ENCODE data around the gene TSGA10.
A peak's percentile ranks its signal among the peaks of the same experiment; 100 is the strongest.
"Not testable (repeated sequence)": the region's sequence is repeated elsewhere in the genome, so short reads cannot be mapped to it uniquely, and the experiment has no call there.

The TSGA10 gene, protein sequence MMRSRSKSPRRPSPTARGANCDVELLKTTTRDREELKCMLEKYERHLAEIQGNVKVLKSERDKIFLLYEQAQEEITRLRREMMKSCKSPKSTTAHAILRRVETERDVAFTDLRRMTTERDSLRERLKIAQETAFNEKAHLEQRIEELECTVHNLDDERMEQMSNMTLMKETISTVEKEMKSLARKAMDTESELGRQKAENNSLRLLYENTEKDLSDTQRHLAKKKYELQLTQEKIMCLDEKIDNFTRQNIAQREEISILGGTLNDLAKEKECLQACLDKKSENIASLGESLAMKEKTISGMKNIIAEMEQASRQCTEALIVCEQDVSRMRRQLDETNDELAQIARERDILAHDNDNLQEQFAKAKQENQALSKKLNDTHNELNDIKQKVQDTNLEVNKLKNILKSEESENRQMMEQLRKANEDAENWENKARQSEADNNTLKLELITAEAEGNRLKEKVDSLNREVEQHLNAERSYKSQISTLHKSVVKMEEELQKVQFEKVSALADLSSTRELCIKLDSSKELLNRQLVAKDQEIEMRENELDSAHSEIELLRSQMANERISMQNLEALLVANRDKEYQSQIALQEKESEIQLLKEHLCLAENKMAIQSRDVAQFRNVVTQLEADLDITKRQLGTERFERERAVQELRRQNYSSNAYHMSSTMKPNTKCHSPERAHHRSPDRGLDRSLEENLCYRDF

DNA sequence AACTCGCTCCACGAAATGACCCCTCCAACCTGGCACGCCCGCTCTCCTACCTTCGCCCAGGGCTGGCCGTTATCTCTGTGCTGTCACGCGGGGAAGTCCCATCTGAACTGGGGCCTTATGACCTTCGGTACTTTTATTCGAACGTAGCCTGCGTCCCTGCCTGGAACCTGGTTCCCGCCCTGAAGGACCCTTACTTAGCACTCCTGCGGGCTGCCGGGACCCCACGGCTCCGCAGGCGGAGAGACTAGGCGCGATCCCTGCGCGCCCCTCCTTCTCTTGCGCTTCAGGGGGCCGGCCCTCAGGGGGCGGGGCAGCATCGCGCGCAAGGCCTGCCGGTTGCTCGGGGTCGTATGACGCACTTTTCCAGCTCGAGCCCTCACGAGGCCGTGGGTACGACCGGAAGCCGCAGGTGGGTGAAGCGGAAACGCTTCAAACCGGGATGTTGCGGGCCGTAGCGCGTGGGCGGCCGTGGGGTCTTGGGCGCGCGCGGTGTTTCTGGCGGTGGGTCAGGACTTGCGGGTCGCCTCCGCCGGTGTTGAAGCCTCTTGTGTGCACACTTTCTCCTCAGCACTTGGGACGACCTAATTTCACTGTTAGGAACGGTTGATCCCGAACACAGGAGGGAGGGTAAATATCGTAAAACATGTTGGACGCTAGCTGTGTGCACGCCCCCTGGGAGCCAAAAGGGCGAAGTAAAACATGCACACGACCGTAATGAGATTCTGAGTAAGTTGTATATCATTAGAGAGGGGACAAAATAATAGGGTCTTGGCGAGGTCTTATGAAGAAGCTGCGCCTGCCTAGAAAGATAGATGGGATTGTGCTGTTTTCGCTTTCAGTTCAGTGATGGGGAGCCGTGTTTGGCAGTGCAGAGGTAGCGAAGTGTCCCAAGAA, at the start of gene TSGA10, which contains the start of gene LIPT1:
Gene TSGA10, minus strand, starts transcription at position 300 of the 894 bp plus-strand sequence. CDS start 45,503 bp downstream, outside the sequence.
Gene LIPT1, plus strand, starts transcription at position 325 of the 894 bp plus-strand sequence. CDS start 6,991 bp downstream, outside the sequence.
- peak; percentile 84 to 89 for DNase-seq

- DNase-seq = no peak
Observed at GRCh38 chr2:99201959-99202678, 47.4 kb upstream of the TSGA10 start.

- DNase-seq = no peak
Observed at GRCh38 chr2:99200076-99200800, 45.5 kb upstream of the TSGA10 start.

GRCh38 chr2:99198103-99198841, 43.5 kb upstream of the TSGA10 start:
- no peak for DNase-seq

DNA sequence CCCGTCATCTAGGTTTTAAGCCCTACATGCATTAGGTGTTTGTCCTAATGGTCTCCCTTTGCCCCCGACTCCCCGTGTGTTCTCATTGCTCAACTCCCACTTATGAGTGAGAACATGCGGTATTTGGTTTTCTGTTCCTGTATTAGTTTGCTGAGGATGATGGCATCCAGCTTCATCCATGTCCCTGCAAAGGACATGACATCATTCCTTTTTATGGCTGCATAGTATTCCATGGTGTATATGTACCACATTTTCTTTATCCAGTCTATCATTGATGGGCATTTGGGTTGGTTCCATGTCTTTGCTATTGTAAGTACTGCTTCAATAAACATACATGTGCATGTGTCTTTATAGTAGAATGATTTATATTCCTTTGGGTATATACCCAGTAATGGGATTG, 37.6 kb upstream of the TSGA10 start:
- not testable (repeated sequence) for DNase-seq

- DNase-seq = no peak
Observed at GRCh38 chr2:99190548-99190947, 35.8 kb upstream of the TSGA10 start.

GRCh38 chr2:99188357-99188756, 33.6 kb upstream of the TSGA10 start:
- no peak for DNase-seq

- DNase-seq = no peak
Observed at GRCh38 chr2:99187011-99187410, 32.3 kb upstream of the TSGA10 start.

DNA sequence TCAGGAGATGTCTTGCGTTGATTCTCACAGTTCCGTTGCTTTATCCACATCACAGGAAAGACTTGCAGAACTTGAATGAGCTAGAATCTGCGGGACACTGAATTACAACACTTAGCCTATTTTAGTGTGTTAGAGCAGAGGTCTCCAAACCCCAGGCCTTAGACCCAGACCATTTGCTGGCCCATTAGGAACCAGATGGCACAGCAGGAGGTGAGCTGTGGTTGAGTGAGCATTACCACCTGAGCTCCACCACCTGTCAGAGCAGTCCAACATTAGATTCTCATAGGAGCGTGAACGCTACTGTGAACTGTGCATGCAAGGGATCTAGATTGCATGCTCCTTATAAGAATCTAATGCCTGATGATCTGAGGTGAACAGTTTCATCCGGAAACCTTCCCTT, 30.1 kb upstream of the TSGA10 start:
- no peak for DNase-seq

GRCh38 chr2:99183025-99183424, 28.3 kb upstream of the TSGA10 start:
- DNase-seq = no peak

- no peak for DNase-seq
Observed at GRCh38 chr2:99181624-99182000, 26.9 kb upstream of the TSGA10 start.

- DNase-seq = peak; percentile 83 to 96
Observed at GRCh38 chr2:99180755-99181623, 26.2 kb upstream of the TSGA10 start, which contains the start of the genes MITD1 and MRPL30. MITD1 (minus strand) TSS chr2:99181058; CDS start chr2:99180981, 77 bp downstream. MRPL30 (plus strand) TSS chr2:99181184; CDS start chr2:99186204, 5,020 bp downstream.

GRCh38 chr2:99171377-99172140, 16.8 kb upstream of the TSGA10 start:
- no peak for DNase-seq

GRCh38 chr2:99169534-99169933, 14.8 kb upstream of the TSGA10 start:
- no peak for DNase-seq

- DNase-seq = no peak
Observed at GRCh38 chr2:99166218-99166617, 11.5 kb upstream of the TSGA10 start.

GRCh38 chr2:99159594-99159993, 4.9 kb upstream of the TSGA10 start:
- no peak for DNase-seq

GRCh38 chr2:99158599-99158998, 3.9 kb upstream of the TSGA10 start:
- DNase-seq = no peak

DNA sequence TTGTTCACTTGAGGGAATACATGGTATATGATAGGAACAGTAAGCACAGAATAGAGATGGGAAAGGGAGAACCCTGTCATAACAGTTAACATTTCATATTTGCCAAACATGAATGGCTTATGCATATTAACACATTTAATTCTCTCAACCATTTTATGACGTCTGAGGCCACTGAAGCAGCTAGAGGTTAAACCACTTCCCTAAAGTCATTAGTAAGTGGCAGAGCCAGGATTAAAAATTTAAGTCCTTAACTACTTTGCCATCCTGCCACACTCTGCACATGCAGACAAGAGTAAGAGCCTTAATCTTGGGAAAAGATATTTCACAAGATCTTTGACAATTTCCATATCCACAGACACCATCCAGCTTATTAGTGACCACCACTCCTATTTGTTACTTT, 2.1 kb upstream of the TSGA10 start:
- DNase-seq = no peak
